Eye (tissue), 1 donor: Measurements from ENCODE around the gene WDR45B.
"Not testable (repeated sequence)": the region's sequence is repeated elsewhere in the genome, so short reads cannot be mapped to it uniquely, and the experiment has no call there.

ENCODE experiments used
- DNase-seq: peaks from one replicate; pipeline ENCODE4 v3.0.0-alpha.2; 2015

Gene WDR45B

GRCh38 chr17:82577300-82577699, 70.9 kb downstream of the WDR45B start:
- DNase-seq = no peak

GRCh38 chr17:82575581-82576221, 72.5 kb downstream of the WDR45B start:
- not testable (repeated sequence) for DNase-seq

- no peak for DNase-seq
Observed at GRCh38 chr17:82574041-82574440, 74.2 kb downstream of the WDR45B start.

- DNase-seq = no peak
Observed at GRCh38 chr17:82571855-82572254, 76.4 kb downstream of the WDR45B start.

GRCh38 chr17:82570277-82570676, 78.0 kb downstream of the WDR45B start:
- DNase-seq = no peak

- no peak for DNase-seq
Observed at GRCh38 chr17:82569621-82570020, 78.6 kb downstream of the WDR45B start.

GRCh38 chr17:82568997-82569393, 79.2 kb downstream of the WDR45B start:
- DNase-seq = no peak

GRCh38 chr17:82567286-82567685, 81.0 kb downstream of the WDR45B start:
- no peak for DNase-seq

GRCh38 chr17:82566129-82566960, 81.9 kb downstream of the WDR45B start:
- no peak for DNase-seq

GRCh38 chr17:82565551-82565950, 82.7 kb downstream of the WDR45B start:
- DNase-seq = no peak
